Measurements from ENCODE around the gene IMMP2L.

The IMMP2L gene

DNA sequence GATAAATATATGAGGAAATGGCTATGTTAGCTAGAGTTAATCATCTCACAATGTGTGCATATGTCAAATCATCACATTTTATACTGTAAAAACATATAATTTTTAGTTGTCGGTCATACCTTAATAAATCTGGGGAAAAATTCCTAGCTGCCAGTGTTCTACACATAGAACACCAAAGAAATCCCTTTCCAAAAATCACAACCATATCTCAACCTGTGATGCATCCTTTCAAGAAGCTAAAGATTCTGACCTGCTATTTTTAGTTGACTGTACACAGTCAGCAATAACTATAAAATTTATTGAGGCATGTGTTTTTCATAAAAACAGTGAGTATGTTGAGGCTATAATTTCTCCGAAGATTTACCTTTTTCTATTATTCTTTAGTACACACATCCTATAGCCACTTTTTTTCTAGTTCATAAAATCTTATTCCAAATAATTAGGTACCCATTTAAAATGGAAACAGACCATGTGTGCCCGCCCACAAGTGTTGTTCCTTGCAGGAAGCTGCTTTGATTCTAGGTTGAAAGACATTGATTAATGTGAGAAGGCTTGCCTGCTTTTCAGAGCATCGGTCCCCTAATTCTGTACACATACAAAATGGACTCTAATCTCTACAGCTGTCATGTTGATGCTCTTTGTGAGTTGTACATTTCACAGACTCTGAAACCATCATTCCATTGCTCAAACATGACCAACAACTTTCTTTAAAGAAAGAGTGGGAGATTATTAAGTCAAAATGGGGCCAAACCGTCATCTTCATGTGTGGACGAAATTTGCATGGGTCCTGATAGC lies 588.9 kb downstream of the IMMP2L start:
- no peaks in the 10 kb centered on the region for H3K27me3 ChIP-seq (ENCODE audit: control insufficient read depth in 5 of 5, insufficient read depth in 4 of 5, low read length in 5 of 5)

DNA sequence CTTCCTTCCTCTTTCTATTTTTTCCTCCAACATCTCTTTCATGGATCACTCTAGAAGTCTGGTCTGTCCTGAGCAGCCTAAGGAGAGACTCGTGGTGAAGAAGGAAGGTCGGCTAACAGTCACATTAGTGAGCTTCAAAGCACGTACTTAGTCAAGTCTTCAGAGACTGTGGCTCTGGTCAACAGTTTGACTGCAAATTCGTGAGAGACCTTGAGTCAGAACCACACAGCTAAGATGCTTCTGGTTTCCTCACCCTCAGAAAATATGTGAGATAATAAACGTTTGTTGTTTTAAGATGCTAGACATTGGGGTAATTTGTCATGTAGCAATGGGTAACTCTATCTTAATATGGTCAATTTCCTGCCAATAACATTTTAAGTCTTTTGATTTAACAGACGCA lies 597.5 kb downstream of the IMMP2L start:
- H3K27ac ChIP-seq (ENCODE audit: low read depth, low read length) = no peak overlapping the region
- no peaks in the 10 kb centered on the region for H3K9me3 ChIP-seq (ENCODE audit: control insufficient read depth in 5 of 5, low read length in 5 of 5)
- H3K36me3 ChIP-seq (ENCODE audit: control insufficient read depth in 5 of 5, insufficient read depth in 5 of 5, low read length in 5 of 5) = no peaks in the 10 kb centered on the region
- no peak overlapping the region for H3K4me3 ChIP-seq (ENCODE audit: low read depth in 1 of 5, low read length in 5 of 5)
- H3K9ac ChIP-seq (ENCODE audit: low read length in 5 of 5) = no peak overlapping the region
- peaks cover 0 to 6% (median 0%) of the 10 kb centered on the region in 5 donors for H3K4me1 ChIP-seq (ENCODE audit: control insufficient read depth in 5 of 5, insufficient read depth in 5 of 5, low read length in 5 of 5)
- H3K27me3 ChIP-seq (ENCODE audit: control insufficient read depth in 5 of 5, insufficient read depth in 4 of 5, low read length in 5 of 5) = no peaks in the 10 kb centered on the region

More for the DNA sequence above, 588.9 kb downstream of the IMMP2L start:
- no peak overlapping the region for H3K27ac ChIP-seq (ENCODE audit: low read depth, low read length)
- no peak overlapping the region for H3K9ac ChIP-seq (ENCODE audit: low read length in 5 of 5)
- no peaks in the 10 kb centered on the region for H3K9me3 ChIP-seq (ENCODE audit: control insufficient read depth in 5 of 5, low read length in 5 of 5)
- H3K36me3 ChIP-seq (ENCODE audit: control insufficient read depth in 5 of 5, insufficient read depth in 5 of 5, low read length in 5 of 5) = no peaks in the 10 kb centered on the region
- no peak overlapping the region for H3K4me3 ChIP-seq (ENCODE audit: low read depth in 1 of 5, low read length in 5 of 5)
- H3K4me1 ChIP-seq (ENCODE audit: control insufficient read depth in 5 of 5, insufficient read depth in 5 of 5, low read length in 5 of 5) = peaks cover 0 to 12% (median 0%) of the 10 kb centered on the region in 5 donors

DNA sequence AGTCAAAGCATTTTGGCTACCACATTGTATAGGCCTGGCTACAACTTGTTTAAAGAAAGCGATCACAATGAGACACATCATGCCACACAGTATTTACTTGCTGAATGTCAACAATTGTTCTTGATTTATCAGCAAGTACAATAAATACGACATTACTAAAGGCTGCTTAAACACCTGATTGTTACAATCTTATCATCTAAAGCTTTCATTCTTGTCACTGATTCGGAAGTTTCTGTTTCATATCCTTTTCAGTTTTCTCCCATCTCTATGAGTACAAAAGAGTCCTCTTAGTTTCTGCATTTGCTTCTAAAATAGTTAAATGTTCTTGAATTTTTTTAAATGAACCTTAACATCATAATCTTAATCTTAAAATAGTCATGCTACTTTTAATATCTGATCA lies 599.5 kb downstream of the IMMP2L start:
- Histone ChIP-seq H3K27me3 (ENCODE audit: control insufficient read depth in 5 of 5, insufficient read depth in 4 of 5, low read length in 5 of 5) (no peaks in the 10 kb centered on the region), H3K9ac (ENCODE audit: low read length in 5 of 5) (no peak overlapping the region), H3K9me3 (ENCODE audit: control insufficient read depth in 5 of 5, low read length in 5 of 5) (no peaks in the 10 kb centered on the region), H3K36me3 (ENCODE audit: control insufficient read depth in 5 of 5, insufficient read depth in 5 of 5, low read length in 5 of 5) (no peaks in the 10 kb centered on the region), H3K27ac (ENCODE audit: low read depth, low read length) (no peak overlapping the region), H3K4me1 (ENCODE audit: control insufficient read depth in 5 of 5, insufficient read depth in 5 of 5, low read length in 5 of 5) (peaks cover 0 to 6% (median 0%) of the 10 kb centered on the region in 5 donors), H3K4me3 (ENCODE audit: low read depth in 1 of 5, low read length in 5 of 5) (no peak overlapping the region)

DNA sequence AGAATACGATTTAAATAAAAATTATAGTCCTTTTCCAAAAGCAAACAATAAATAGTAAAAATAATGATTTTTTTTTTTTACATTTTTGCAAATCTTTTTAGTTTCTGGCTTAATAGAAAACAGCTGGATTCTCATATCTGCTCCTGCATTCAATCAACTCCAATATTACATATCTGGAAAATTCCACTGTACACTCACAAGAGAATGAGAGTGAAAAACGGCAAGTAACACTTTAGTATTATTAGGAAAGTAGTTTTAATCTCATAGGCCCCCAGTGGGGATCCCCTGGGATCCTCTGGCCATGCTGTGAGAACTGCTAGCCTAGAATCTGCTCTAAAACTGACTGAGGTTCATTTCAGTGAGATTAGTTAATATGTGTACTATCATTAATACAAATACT lies 599.9 kb downstream of the IMMP2L start:
- Histone ChIP-seq H3K4me1 (ENCODE audit: control insufficient read depth in 5 of 5, insufficient read depth in 5 of 5, low read length in 5 of 5) (peaks cover 0 to 6% (median 0%) of the 10 kb centered on the region in 5 donors), H3K9ac (ENCODE audit: low read length in 5 of 5) (no peak overlapping the region), H3K27ac (ENCODE audit: low read depth, low read length) (no peak overlapping the region), H3K9me3 (ENCODE audit: control insufficient read depth in 5 of 5, low read length in 5 of 5) (no peaks in the 10 kb centered on the region), H3K4me3 (ENCODE audit: low read depth in 1 of 5, low read length in 5 of 5) (no peak overlapping the region), H3K36me3 (ENCODE audit: control insufficient read depth in 5 of 5, insufficient read depth in 5 of 5, low read length in 5 of 5) (no peaks in the 10 kb centered on the region), H3K27me3 (ENCODE audit: control insufficient read depth in 5 of 5, insufficient read depth in 4 of 5, low read length in 5 of 5) (no peaks in the 10 kb centered on the region)

DNA sequence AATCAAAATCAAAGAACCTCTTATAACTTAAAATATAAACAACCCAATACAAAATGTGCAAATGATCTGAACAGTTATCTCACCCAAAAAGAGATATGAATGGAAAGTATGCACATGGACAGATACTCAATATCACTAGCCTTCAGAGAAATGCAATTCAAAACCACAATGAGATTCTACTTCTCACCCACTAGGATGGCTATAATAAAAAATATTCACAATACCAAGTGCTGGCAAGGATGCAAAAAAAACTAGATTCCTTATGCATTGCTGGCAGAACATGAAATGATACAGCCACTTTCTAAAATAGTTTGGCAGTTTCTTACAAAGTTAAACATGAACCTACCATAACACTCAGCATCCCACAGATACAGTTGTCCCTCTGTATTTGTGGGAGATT lies 601.5 kb downstream of the IMMP2L start:
- peaks cover 0 to 6% (median 0%) of the 10 kb centered on the region in 5 donors for H3K4me1 ChIP-seq (ENCODE audit: control insufficient read depth in 5 of 5, insufficient read depth in 5 of 5, low read length in 5 of 5)
- no peak overlapping the region for H3K9ac ChIP-seq (ENCODE audit: low read length in 5 of 5)
- H3K27ac ChIP-seq (ENCODE audit: low read depth, low read length) = no peak overlapping the region
- no peaks in the 10 kb centered on the region for H3K9me3 ChIP-seq (ENCODE audit: control insufficient read depth in 5 of 5, low read length in 5 of 5)
- no peaks in the 10 kb centered on the region for H3K27me3 ChIP-seq (ENCODE audit: control insufficient read depth in 5 of 5, insufficient read depth in 4 of 5, low read length in 5 of 5)
- H3K4me3 ChIP-seq (ENCODE audit: low read depth in 1 of 5, low read length in 5 of 5) = no peak overlapping the region
- no peaks in the 10 kb centered on the region for H3K36me3 ChIP-seq (ENCODE audit: control insufficient read depth in 5 of 5, insufficient read depth in 5 of 5, low read length in 5 of 5)

DNA sequence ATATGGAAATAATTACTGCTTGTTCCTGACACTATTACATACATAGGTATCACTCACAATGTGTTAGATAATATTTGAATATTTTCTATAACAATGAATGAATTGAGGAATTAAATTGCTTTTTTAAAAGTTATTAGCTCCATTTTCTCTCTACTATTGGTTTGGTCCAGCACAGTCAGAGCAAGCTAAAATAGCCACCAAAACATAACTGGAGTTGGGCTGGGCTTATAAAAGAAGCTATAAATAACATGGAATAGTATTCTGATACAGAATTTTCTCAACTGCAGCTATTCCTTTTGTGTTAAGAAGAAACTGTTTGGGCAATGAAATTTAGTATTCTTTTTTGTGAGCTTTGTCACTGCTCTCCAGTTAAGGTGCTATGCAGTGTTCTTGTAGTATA lies 614.0 kb downstream of the IMMP2L start:
- no peaks in the 10 kb centered on the region for H3K9me3 ChIP-seq (ENCODE audit: control insufficient read depth in 5 of 5, low read length in 5 of 5)
- no peak overlapping the region for H3K9ac ChIP-seq (ENCODE audit: low read length in 5 of 5)
- H3K27ac ChIP-seq (ENCODE audit: low read depth, low read length) = no peak overlapping the region
- peaks cover 0 to 6% (median 0%) of the 10 kb centered on the region in 5 donors for H3K4me1 ChIP-seq (ENCODE audit: control insufficient read depth in 5 of 5, insufficient read depth in 5 of 5, low read length in 5 of 5)
- no peaks in the 10 kb centered on the region for H3K36me3 ChIP-seq (ENCODE audit: control insufficient read depth in 5 of 5, insufficient read depth in 5 of 5, low read length in 5 of 5)
- H3K27me3 ChIP-seq (ENCODE audit: control insufficient read depth in 5 of 5, insufficient read depth in 4 of 5, low read length in 5 of 5) = no peaks in the 10 kb centered on the region
- no peak overlapping the region for H3K4me3 ChIP-seq (ENCODE audit: low read depth in 1 of 5, low read length in 5 of 5)

DNA sequence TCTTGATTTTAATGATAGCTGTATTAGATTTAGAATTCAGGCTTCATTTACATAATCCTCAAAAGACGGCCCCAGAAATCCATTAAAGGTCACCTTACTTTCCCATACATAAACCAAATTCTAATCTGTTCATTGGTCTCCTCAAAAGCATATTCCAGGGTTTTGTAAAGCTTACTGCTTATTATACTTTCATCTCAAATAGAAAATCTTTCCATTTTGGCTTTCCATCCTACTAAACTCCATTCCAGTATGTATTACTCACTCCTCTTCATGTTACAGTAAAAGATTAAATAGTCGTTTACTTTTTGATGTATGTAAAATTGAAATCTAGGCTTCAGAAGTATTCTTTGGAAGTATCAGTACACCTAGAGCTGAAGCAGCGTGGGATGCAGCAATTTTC lies 614.9 kb downstream of the IMMP2L start:
- Histone ChIP-seq H3K27ac (ENCODE audit: low read depth, low read length) (no peak overlapping the region), H3K9ac (ENCODE audit: low read length in 5 of 5) (no peak overlapping the region), H3K36me3 (ENCODE audit: control insufficient read depth in 5 of 5, insufficient read depth in 5 of 5, low read length in 5 of 5) (no peaks in the 10 kb centered on the region), H3K4me3 (ENCODE audit: low read depth in 1 of 5, low read length in 5 of 5) (no peak overlapping the region), H3K27me3 (ENCODE audit: control insufficient read depth in 5 of 5, insufficient read depth in 4 of 5, low read length in 5 of 5) (no peaks in the 10 kb centered on the region), H3K4me1 (ENCODE audit: control insufficient read depth in 5 of 5, insufficient read depth in 5 of 5, low read length in 5 of 5) (peaks cover 0 to 6% (median 0%) of the 10 kb centered on the region in 5 donors), H3K9me3 (ENCODE audit: control insufficient read depth in 5 of 5, low read length in 5 of 5) (no peaks in the 10 kb centered on the region)

DNA sequence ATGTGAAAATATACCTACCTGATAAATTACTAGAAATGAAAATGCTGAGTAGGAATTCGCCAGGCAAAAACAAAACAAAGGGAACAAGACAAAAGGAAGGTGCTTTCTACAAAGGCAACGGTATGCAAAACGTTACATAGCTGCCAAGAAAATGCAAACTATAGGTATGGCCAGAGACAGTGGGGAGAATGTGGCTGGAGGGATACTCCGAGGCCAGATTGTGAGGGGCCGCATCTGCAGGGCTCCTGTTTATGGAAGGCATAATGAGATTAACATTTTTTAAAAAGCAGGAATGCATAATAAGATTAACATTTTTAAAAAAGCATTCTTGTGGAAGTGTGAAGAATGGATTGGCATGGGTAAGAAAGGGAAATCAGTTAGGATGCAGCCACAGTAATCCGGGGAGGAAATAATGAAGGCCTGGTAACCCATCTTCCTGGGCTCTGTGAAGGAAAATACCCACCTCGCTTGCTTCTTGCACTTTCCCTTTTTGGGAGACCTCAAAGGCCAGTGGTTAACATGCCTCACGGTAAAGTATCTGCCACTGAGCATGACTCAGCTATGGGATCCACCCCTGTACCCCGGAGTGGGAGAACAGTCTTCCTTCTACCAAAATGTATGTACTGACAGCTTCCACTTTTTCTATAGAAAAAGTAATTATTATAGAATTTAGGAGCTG lies 617.2 kb downstream of the IMMP2L start:
- no peaks in the 10 kb centered on the region for H3K9me3 ChIP-seq (ENCODE audit: control insufficient read depth in 5 of 5, low read length in 5 of 5)
- H3K27me3 ChIP-seq (ENCODE audit: control insufficient read depth in 5 of 5, insufficient read depth in 4 of 5, low read length in 5 of 5) = no peaks in the 10 kb centered on the region
- H3K36me3 ChIP-seq (ENCODE audit: control insufficient read depth in 5 of 5, insufficient read depth in 5 of 5, low read length in 5 of 5) = no peaks in the 10 kb centered on the region
- H3K27ac ChIP-seq (ENCODE audit: low read depth, low read length) = no peak overlapping the region
- H3K4me3 ChIP-seq (ENCODE audit: low read depth in 1 of 5, low read length in 5 of 5) = no peak overlapping the region
- H3K9ac ChIP-seq (ENCODE audit: low read length in 5 of 5) = no peak overlapping the region
- H3K4me1 ChIP-seq (ENCODE audit: control insufficient read depth in 5 of 5, insufficient read depth in 5 of 5, low read length in 5 of 5) = peaks cover 0 to 6% (median 0%) of the 10 kb centered on the region in 5 donors

DNA sequence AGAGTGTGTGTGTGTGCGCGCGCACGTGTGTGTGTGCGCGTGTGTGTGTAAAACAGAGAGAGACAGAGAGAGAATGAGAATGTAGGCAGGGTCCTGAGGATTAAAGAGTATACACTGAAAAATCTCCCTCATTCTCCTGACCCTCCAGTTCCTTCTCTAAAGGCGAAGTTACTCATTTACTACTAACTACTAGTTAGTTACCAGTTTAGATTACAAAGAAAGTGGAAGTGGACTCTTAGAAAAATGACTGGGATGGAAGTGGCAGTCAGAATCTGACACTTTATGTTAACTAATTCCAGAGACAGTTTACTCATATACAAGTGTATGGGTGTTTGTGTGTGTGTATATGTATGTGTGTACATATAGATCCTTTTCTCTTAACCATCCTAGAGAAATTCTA lies 617.8 kb downstream of the IMMP2L start:
- H3K27me3 ChIP-seq (ENCODE audit: control insufficient read depth in 5 of 5, insufficient read depth in 4 of 5, low read length in 5 of 5) = no peaks in the 10 kb centered on the region
- no peak overlapping the region for H3K4me3 ChIP-seq (ENCODE audit: low read depth in 1 of 5, low read length in 5 of 5)
- no peaks in the 10 kb centered on the region for H3K36me3 ChIP-seq (ENCODE audit: control insufficient read depth in 5 of 5, insufficient read depth in 5 of 5, low read length in 5 of 5)
- H3K4me1 ChIP-seq (ENCODE audit: control insufficient read depth in 5 of 5, insufficient read depth in 5 of 5, low read length in 5 of 5) = peaks cover 0 to 4% (median 0%) of the 10 kb centered on the region in 5 donors
- H3K27ac ChIP-seq (ENCODE audit: low read depth, low read length) = no peak overlapping the region
- H3K9ac ChIP-seq (ENCODE audit: low read length in 5 of 5) = no peak overlapping the region
- no peaks in the 10 kb centered on the region for H3K9me3 ChIP-seq (ENCODE audit: control insufficient read depth in 5 of 5, low read length in 5 of 5)

DNA sequence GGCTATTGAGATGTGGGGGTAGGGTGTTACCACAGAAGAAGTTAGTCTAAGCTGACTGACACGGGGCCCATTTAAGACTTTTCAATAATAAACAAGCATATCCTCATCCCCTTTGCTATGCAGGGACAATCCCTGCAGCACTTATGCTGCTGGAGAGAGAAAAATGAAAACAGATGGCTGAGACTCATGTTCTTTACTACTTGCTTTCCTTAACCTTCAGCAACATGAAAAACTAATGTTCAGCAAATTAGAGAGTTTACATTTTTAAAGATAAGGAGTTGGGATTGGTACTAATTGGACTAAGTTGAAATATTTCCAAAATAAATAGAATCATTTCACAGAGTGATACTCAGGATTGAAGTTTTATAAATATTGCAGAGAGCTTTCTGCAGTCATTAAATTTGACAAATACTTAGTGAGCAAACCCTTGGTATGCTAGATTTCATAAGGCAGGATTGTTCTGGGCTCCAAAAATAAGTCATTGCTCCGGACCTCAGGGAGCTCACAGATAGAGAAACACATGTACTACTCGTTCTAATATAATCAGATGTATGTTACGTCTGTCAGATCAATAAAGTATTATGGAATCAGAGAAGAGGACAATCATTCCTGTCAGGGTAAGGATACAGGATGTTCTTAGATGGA lies 618.5 kb downstream of the IMMP2L start:
- H3K4me1 ChIP-seq (ENCODE audit: control insufficient read depth in 5 of 5, insufficient read depth in 5 of 5, low read length in 5 of 5) = peaks cover 0 to 4% (median 0%) of the 10 kb centered on the region in 5 donors
- H3K36me3 ChIP-seq (ENCODE audit: control insufficient read depth in 5 of 5, insufficient read depth in 5 of 5, low read length in 5 of 5) = no peaks in the 10 kb centered on the region
- H3K4me3 ChIP-seq (ENCODE audit: low read depth in 1 of 5, low read length in 5 of 5) = no peak overlapping the region
- H3K9me3 ChIP-seq (ENCODE audit: control insufficient read depth in 5 of 5, low read length in 5 of 5) = no peaks in the 10 kb centered on the region
- H3K9ac ChIP-seq (ENCODE audit: low read length in 5 of 5) = no peak overlapping the region
- no peaks in the 10 kb centered on the region for H3K27me3 ChIP-seq (ENCODE audit: control insufficient read depth in 5 of 5, insufficient read depth in 4 of 5, low read length in 5 of 5)
- no peak overlapping the region for H3K27ac ChIP-seq (ENCODE audit: low read depth, low read length)
